HepG2 (cell line): ENCODE results near the gene SMIM11. TPM values are rescaled to one million over a fixed set of nuclear protein-coding genes. Genes with fewer than 3 reads are reported as not detected.

Source experiments
- ESRRA ChIP-seq: sonication (generic); formaldehyde crosslinking; IDR thresholded peaks from 2 replicates; pipeline ENCODE4 v1.5.1; 2020; ENCODE audit warnings: mild to moderate bottlenecking, low read depth, missing genetic modification reagents
- GMEB1 ChIP-seq: sonication (generic); formaldehyde crosslinking; IDR thresholded peaks from 2 replicates; pipeline ENCODE4 v1.5.1; 2020; ENCODE audit warnings: missing genetic modification reagents, mild to moderate bottlenecking, borderline replicate concordance
- MED8 ChIP-seq: sonication (generic); formaldehyde crosslinking; IDR thresholded peaks from 2 replicates; pipeline ENCODE4 v1.8.1; 2023; ENCODE audit warnings: mild to moderate bottlenecking, missing genetic modification reagents; ENCODE audit not compliant: insufficient replicate concordance
- NCOR1 ChIP-seq: fragments of 200-600 bp; sonication (generic); IDR thresholded peaks from 2 replicates; pipeline ENCODE4 v1.7.0; 2017; ENCODE audit warnings: antibody characterized with exemption, low read length, borderline replicate concordance
- RELA ChIP-seq: sonication (generic); formaldehyde crosslinking; IDR thresholded peaks from 2 replicates; pipeline ENCODE4 v1.4.0; 2020; ENCODE audit warnings: missing genetic modification reagents
- REXO4 ChIP-seq: sonication (generic); formaldehyde crosslinking; IDR thresholded peaks from 2 replicates; pipeline ENCODE4 v1.8.0; 2022; ENCODE audit warnings: missing genetic modification reagents, mild to moderate bottlenecking, borderline replicate concordance
- SIX4 ChIP-seq: sonication (generic); formaldehyde crosslinking; IDR thresholded peaks from 2 replicates; pipeline ENCODE4 v1.4.0; 2020; ENCODE audit warnings: missing genetic modification reagents
- SNAPC5 ChIP-seq: sonication (generic); formaldehyde crosslinking; IDR thresholded peaks from 2 replicates; pipeline ENCODE4 v1.8.1; 2023; ENCODE audit warnings: mild to moderate bottlenecking, missing genetic modification reagents, borderline replicate concordance
- TSC22D2 ChIP-seq: sonication (generic); formaldehyde crosslinking; IDR thresholded peaks from 2 replicates; pipeline ENCODE4 v1.5.1; 2020; ENCODE audit warnings: missing genetic modification reagents, mild to moderate bottlenecking, borderline replicate concordance
- ZEB1 ChIP-seq: IDR thresholded peaks from 2 replicates; pipeline ENCODE4 v1.6.1; 2012; ENCODE audit warnings: mild to moderate bottlenecking, low read depth, inconsistent platforms; ENCODE audit not compliant: insufficient replicate concordance
- ZNF34 ChIP-seq: sonication (generic); formaldehyde crosslinking; IDR thresholded peaks from 2 replicates; pipeline ENCODE4 v1.4.0; 2020; ENCODE audit warnings: mild to moderate bottlenecking, missing genetic modification reagents, borderline replicate concordance
- ZNF558 ChIP-seq: sonication (generic); formaldehyde crosslinking; IDR thresholded peaks from 2 replicates; pipeline ENCODE4 v1.9.0; 2022; ENCODE audit warnings: mild to moderate bottlenecking, missing genetic modification reagents, borderline replicate concordance
- ZNF615 ChIP-seq: sonication (generic); formaldehyde crosslinking; IDR thresholded peaks from 2 replicates; pipeline ENCODE4 v1.5.0; 2020; ENCODE audit warnings: mild to moderate bottlenecking, missing genetic modification reagents, borderline replicate concordance
- polyA plus RNA-seq, 8 experiments: library from polyadenylated mRNA; depleted of rRNA in 3 of 8; stranded (reverse) in 7 of 8; unstranded in 1 of 8; fragments of >200 nt; fragmentation: Illumina TruSeq in 4 of 8; extraction: Trizol in 4 of 8; gene quantifications; 2 replicates each; pipeline versions ENCODE4 v1.2.1 to v1.2.3, GENCODE V29; 2011 to 2016; ENCODE audit warnings: low read depth in 4 of 8, missing spikeins in 1 of 8, mixed read lengths in 1 of 8; ENCODE audit not compliant: insufficient read depth in 1 of 8
- total RNA-seq, 5 experiments: library from RNA; depleted of rRNA; stranded (reverse); fragments of >200 nt; fragmentation: Illumina TruSeq; extraction: Trizol; gene quantifications; 2 replicates each; pipeline ENCODE4 v1.2.3, GENCODE V29; 2016; ENCODE audit warnings: low read depth in 1 of 5
- TF ChIP-seq, protein P1 (sequence below): fragments of 450-650 bp; IDR thresholded peaks from 2 replicates; pipeline ENCODE4 v1.6.1; 2017; ENCODE audit warnings: mild to moderate bottlenecking
- TF ChIP-seq, protein P2 (sequence below): sonication (generic); IDR thresholded peaks from 2 replicates; pipeline ENCODE4 v1.6.1; 2016; ENCODE audit warnings: low read depth, borderline replicate concordance
- TF ChIP-seq, protein P3 (sequence below): sonication (generic); formaldehyde crosslinking; IDR thresholded peaks from 2 replicates; pipeline ENCODE4 v1.5.0; 2020; ENCODE audit warnings: missing genetic modification reagents, mild to moderate bottlenecking, borderline replicate concordance
- TF ChIP-seq, protein P4 (sequence below): sonication (generic); formaldehyde crosslinking; IDR thresholded peaks from 2 replicates; pipeline ENCODE4 v1.4.0; 2020; ENCODE audit warnings: missing genetic modification reagents
- TF ChIP-seq, protein P5 (sequence below): sonication (generic); formaldehyde crosslinking; conservative IDR thresholded peaks from 2 replicates; pipeline ENCODE4 v1.4.0; 2020; ENCODE audit warnings: missing genetic modification reagents

Gene SMIM11
- total and polyA plus RNA-seq, 2 of the 13 experiments (the other 11 are each of a cell fraction or from before 2014, with no cell fraction given) = 6.4 to 18.9 TPM

GRCh38 chr21:34351786-34352241, 23.5 kb upstream of the SMIM11 start (continued):
- TF ChIP-seq, protein P1, sequence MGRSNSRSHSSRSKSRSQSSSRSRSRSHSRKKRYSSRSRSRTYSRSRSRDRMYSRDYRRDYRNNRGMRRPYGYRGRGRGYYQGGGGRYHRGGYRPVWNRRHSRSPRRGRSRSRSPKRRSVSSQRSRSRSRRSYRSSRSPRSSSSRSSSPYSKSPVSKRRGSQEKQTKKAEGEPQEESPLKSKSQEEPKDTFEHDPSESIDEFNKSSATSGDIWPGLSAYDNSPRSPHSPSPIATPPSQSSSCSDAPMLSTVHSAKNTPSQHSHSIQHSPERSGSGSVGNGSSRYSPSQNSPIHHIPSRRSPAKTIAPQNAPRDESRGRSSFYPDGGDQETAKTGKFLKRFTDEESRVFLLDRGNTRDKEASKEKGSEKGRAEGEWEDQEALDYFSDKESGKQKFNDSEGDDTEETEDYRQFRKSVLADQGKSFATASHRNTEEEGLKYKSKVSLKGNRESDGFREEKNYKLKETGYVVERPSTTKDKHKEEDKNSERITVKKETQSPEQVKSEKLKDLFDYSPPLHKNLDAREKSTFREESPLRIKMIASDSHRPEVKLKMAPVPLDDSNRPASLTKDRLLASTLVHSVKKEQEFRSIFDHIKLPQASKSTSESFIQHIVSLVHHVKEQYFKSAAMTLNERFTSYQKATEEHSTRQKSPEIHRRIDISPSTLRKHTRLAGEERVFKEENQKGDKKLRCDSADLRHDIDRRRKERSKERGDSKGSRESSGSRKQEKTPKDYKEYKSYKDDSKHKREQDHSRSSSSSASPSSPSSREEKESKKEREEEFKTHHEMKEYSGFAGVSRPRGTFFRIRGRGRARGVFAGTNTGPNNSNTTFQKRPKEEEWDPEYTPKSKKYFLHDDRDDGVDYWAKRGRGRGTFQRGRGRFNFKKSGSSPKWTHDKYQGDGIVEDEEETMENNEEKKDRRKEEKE = no peak
- no peak for TF ChIP-seq SNAPC5
- TF ChIP-seq MED8 (CRISPR knock-in tag) = no peak
- TF ChIP-seq TSC22D2 (CRISPR knock-in tag) = no peak
- TF ChIP-seq ZEB1 = no peak
- no peak for TF ChIP-seq REXO4 (CRISPR knock-in tag)
- TF ChIP-seq RELA (CRISPR knock-in tag) = no peak
- TF ChIP-seq GMEB1 (CRISPR knock-in tag) = no peak
- TF ChIP-seq SIX4 (CRISPR knock-in tag) = no peak
- TF ChIP-seq ZNF34 = no peak
- no peak; the same call in none of the 2 replicates for TF ChIP-seq NCOR1
- TF ChIP-seq, protein P2, sequence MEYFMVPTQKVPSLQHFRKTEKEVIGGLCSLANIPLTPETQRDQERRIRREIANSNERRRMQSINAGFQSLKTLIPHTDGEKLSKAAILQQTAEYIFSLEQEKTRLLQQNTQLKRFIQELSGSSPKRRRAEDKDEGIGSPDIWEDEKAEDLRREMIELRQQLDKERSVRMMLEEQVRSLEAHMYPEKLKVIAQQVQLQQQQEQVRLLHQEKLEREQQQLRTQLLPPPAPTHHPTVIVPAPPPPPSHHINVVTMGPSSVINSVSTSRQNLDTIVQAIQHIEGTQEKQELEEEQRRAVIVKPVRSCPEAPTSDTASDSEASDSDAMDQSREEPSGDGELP = no peak
- peak; percentile 94 for TF ChIP-seq ESRRA
- TF ChIP-seq, protein P3, sequence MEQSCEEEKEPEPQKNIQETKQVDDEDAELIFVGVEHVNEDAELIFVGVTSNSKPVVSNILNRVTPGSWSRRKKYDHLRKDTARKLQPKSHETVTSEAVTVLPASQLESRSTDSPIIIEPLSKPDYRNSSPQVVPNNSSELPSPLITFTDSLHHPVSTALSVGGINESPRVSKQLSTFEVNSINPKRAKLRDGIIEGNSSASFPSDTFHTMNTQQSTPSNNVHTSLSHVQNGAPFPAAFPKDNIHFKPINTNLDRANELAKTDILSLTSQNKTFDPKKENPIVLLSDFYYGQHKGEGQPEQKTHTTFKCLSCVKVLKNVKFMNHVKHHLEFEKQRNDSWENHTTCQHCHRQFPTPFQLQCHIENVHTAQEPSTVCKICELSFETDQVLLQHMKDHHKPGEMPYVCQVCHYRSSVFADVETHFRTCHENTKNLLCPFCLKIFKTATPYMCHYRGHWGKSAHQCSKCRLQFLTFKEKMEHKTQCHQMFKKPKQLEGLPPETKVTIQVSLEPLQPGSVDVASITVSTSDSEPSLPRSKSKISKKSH (CRISPR knock-in tag) = no peak
- no peak for TF ChIP-seq ZNF558
- TF ChIP-seq ZNF615 (CRISPR knock-in tag) = no peak
- TF ChIP-seq, protein P4, sequence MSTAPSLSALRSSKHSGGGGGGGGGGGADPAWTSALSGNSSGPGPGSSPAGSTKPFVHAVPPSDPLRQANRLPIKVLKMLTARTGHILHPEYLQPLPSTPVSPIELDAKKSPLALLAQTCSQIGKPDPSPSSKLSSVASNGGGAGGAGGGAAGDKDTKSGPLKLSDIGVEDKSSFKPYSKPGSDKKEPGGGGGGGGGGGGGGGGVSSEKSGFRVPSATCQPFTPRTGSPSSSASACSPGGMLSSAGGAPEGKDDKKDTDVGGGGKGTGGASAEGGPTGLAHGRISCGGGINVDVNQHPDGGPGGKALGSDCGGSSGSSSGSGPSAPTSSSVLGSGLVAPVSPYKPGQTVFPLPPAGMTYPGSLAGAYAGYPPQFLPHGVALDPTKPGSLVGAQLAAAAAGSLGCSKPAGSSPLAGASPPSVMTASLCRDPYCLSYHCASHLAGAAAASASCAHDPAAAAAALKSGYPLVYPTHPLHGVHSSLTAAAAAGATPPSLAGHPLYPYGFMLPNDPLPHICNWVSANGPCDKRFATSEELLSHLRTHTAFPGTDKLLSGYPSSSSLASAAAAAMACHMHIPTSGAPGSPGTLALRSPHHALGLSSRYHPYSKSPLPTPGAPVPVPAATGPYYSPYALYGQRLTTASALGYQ (CRISPR knock-in tag) = no peak
- TF ChIP-seq, protein P5, sequence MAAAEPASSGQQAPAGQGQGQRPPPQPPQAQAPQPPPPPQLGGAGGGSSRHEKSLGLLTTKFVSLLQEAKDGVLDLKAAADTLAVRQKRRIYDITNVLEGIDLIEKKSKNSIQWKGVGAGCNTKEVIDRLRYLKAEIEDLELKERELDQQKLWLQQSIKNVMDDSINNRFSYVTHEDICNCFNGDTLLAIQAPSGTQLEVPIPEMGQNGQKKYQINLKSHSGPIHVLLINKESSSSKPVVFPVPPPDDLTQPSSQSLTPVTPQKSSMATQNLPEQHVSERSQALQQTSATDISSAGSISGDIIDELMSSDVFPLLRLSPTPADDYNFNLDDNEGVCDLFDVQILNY (CRISPR knock-in tag) = no peak
